Activated T-cell treated with anti-CD3 and anti-CD28 coated beads, Interleukin-2, amount 50 U/mL, for 4 hours (primary cell): ENCODE results near the gene MAD1L1. TPM values are rescaled to one million over a fixed set of nuclear protein-coding genes. Genes with fewer than 3 reads are reported as not detected.

ENCODE experiments used
- ATAC-seq, 2 donors: fragments of 200-7000 bp; cut with Tn5 transposase; one replicate each; pipeline ENCODE4 v1.10.0; 2021
- DNase-seq: peaks from one replicate; pipeline ENCODE4 v3.0.0-alpha.2; 2020
- H3K27me3 Mint-ChIP-seq: one replicate; pipeline ENCODE4 v1.8.0; 2021; ENCODE audit warnings: low read depth, mixed read lengths
- H3K36me3 Mint-ChIP-seq: one replicate; pipeline ENCODE4 v1.8.0; 2022; ENCODE audit warnings: mixed read lengths; ENCODE audit not compliant: insufficient read depth
- H3K4me1 Mint-ChIP-seq: one replicate; pipeline ENCODE4 v1.8.0; 2021; ENCODE audit warnings: low read depth, mixed read lengths
- H3K4me3 Mint-ChIP-seq: one replicate; pipeline ENCODE4 v1.8.0; 2021; ENCODE audit warnings: mild to moderate bottlenecking, moderate library complexity, mixed read lengths
- H3K9me3 Mint-ChIP-seq: one replicate; pipeline ENCODE4 v1.8.0; 2021; ENCODE audit warnings: mixed read lengths
- total RNA-seq, 3 donors: library from RNA; stranded (reverse); gene quantifications; one replicate each; pipeline ENCODE4 v1.2.1, GENCODE V29; 2021

Gene MAD1L1
- 10 to 100 TPM; 55.8 to 59.4 (median 57.9) TPM for total RNA-seq

DNA sequence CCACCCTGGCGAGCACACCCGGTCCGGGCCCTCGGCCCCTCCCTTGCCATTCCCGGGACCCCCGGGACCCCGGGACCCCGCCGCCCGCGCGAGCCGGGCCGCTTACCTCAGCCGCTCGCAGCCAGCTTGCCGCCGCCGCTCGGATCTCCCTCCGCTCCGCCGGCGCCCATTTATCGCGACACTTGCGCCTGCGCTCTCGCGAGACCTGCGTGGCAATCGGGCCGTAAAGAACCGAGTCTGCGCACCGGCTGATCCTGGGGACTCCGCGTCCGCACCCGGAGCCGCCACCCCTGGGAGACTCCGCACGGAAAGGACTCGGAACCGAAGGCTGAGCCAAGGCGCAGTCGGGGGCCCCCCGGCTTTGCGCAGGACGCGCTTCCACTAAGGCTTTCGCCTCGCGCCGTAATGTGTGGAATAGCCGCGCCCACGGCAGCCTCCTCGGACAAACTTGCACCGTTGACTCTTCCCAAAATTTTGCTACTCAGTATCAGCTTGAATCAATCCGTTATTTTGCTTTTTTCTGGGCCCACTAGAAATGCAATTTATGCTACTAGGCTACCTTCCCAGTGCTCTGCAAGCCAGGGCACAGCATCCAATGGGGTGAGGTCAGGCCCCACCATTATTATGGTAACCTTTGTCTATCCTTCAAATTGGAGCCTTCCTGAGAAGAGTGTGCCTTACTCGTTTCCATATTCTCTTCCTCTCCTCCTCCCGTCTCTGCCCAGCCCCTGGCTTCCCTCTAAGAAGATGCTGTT, at the start of gene MAD1L1:
MAD1L1 (minus strand) TSS at position 180 of the 755 bp plus-strand sequence. CDS start 2,812 bp downstream, outside the sequence.
- ATAC-seq (peak; percentile 94 to 95), DNase-seq (peak; percentile 86)
- no peaks in the 10 kb centered on the region for H3K27me3 Mint-ChIP-seq
- peaks cover 31% of the 10 kb centered on the region for H3K4me1 Mint-ChIP-seq
- peak within 1 kb of the TSS; percentile 90 for H3K4me3 Mint-ChIP-seq
- no peaks in the 10 kb centered on the region for H3K9me3 Mint-ChIP-seq
- H3K36me3 Mint-ChIP-seq = peaks cover 22% of the 10 kb centered on the region

GRCh38 chr7:2282185-2282751, 49.5 kb upstream of the MAD1L1 start:
- no peak overlapping the region for H3K4me3 Mint-ChIP-seq
- no peaks in the 10 kb centered on the region for H3K9me3 Mint-ChIP-seq
- no peaks in the 10 kb centered on the region for H3K27me3 Mint-ChIP-seq
- DNase-seq (no peak), ATAC-seq (no peak)
- peaks cover 2% of the 10 kb centered on the region for H3K4me1 Mint-ChIP-seq
- H3K36me3 Mint-ChIP-seq = no peaks in the 10 kb centered on the region

- Mint-ChIP-seq H3K36me3 (no peaks in the 10 kb centered on the region), H3K9me3 (no peaks in the 10 kb centered on the region), H3K27me3 (no peaks in the 10 kb centered on the region), H3K4me3 (no peak overlapping the region), H3K4me1 (peaks cover 2% of the 10 kb centered on the region)
- DNase-seq (no peak), ATAC-seq (no peak)
These were observed 48.8 kb upstream of the MAD1L1 start for GRCh38 chr7:2281541-2281940.

- Mint-ChIP-seq H3K4me1 (peaks cover 2% of the 10 kb centered on the region), H3K36me3 (no peaks in the 10 kb centered on the region), H3K27me3 (no peaks in the 10 kb centered on the region), H3K9me3 (no peaks in the 10 kb centered on the region), H3K4me3 (no peak overlapping the region)
- ATAC-seq (no peak), DNase-seq (no peak)
These were observed 47.7 kb upstream of the MAD1L1 start for GRCh38 chr7:2280424-2280823.

GRCh38 chr7:2279896-2280295, 47.2 kb upstream of the MAD1L1 start:
- Mint-ChIP-seq H3K9me3 (no peaks in the 10 kb centered on the region), H3K27me3 (no peaks in the 10 kb centered on the region), H3K36me3 (no peaks in the 10 kb centered on the region), H3K4me1 (peaks cover 2% of the 10 kb centered on the region), H3K4me3 (no peak overlapping the region)
- ATAC-seq = no peak
- no peak for DNase-seq

- no peaks in the 10 kb centered on the region for H3K27me3 Mint-ChIP-seq
- ATAC-seq (no peak), DNase-seq (no peak)
- H3K9me3 Mint-ChIP-seq = no peaks in the 10 kb centered on the region
- H3K4me3 Mint-ChIP-seq = no peak overlapping the region
- H3K36me3 Mint-ChIP-seq = peaks cover 3% of the 10 kb centered on the region
- H3K4me1 Mint-ChIP-seq = peaks cover 2% of the 10 kb centered on the region
These were observed 45.3 kb upstream of the MAD1L1 start for GRCh38 chr7:2278026-2278425.

DNA sequence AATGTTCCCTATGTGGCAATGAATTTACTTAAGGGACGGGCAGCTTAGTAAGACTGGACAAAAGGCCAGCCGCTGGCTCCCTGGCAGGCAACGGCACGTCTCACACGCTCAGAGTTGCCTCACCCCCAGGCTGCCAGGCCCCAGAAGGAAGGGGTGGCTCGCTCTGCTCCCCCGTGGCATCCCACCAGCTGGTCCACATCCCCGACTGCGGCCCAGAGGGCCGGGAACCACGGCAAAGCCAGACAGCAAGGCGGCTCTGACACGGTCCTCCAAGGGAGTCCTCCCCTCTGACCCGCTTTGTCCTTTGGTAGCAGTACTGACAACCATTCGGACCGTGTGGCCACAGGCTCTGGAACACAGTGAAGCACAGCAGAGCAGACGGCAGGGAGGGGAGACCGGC, 43.4 kb upstream of the MAD1L1 start:
- no peak for DNase-seq
- H3K9me3 Mint-ChIP-seq = no peaks in the 10 kb centered on the region
- no peaks in the 10 kb centered on the region for H3K4me1 Mint-ChIP-seq
- H3K36me3 Mint-ChIP-seq = peaks cover 8% of the 10 kb centered on the region
- no peaks in the 10 kb centered on the region for H3K27me3 Mint-ChIP-seq
- no peak overlapping the region for H3K4me3 Mint-ChIP-seq
- ATAC-seq = no peak

DNA sequence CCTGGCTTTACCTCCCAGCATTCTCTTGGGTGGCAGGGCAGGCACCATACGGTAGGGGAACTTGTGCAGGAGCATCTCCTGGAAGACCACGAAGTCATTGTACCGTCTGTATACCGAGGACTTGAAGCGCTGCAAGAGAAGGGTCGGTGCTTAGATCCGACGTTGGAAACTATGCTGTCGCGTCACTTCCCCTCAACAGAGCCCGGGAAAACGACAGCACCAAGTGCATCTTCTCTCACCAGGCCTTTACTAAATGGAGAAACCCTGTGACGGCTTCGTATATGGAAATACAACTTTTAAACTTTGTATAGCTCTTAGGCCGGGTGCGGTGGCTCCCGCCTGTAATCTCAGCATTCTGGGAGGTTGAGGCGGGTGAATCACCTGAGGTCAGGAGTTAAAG, 42.4 kb upstream of the MAD1L1 start:
- no peaks in the 10 kb centered on the region for H3K9me3 Mint-ChIP-seq

GRCh38 chr7:2274666-2275065, 41.9 kb upstream of the MAD1L1 start:
- Mint-ChIP-seq H3K36me3 (peaks cover 8% of the 10 kb centered on the region), H3K4me3 (no peak overlapping the region), H3K9me3 (no peaks in the 10 kb centered on the region), H3K4me1 (no peaks in the 10 kb centered on the region), H3K27me3 (no peaks in the 10 kb centered on the region)
- DNase-seq = no peak
- ATAC-seq = no peak

More for the DNA sequence above, 42.4 kb upstream of the MAD1L1 start:
- DNase-seq (no peak), ATAC-seq (no peak)
- peaks cover 8% of the 10 kb centered on the region for H3K36me3 Mint-ChIP-seq
- no peaks in the 10 kb centered on the region for H3K4me1 Mint-ChIP-seq
- H3K27me3 Mint-ChIP-seq = no peaks in the 10 kb centered on the region
- no peak overlapping the region for H3K4me3 Mint-ChIP-seq

GRCh38 chr7:2273866-2274265, 41.1 kb upstream of the MAD1L1 start:
- DNase-seq (no peak), ATAC-seq (no peak)
- Mint-ChIP-seq H3K9me3 (no peaks in the 10 kb centered on the region), H3K4me3 (no peak overlapping the region), H3K27me3 (no peaks in the 10 kb centered on the region), H3K4me1 (no peaks in the 10 kb centered on the region), H3K36me3 (peaks cover 11% of the 10 kb centered on the region)

DNA sequence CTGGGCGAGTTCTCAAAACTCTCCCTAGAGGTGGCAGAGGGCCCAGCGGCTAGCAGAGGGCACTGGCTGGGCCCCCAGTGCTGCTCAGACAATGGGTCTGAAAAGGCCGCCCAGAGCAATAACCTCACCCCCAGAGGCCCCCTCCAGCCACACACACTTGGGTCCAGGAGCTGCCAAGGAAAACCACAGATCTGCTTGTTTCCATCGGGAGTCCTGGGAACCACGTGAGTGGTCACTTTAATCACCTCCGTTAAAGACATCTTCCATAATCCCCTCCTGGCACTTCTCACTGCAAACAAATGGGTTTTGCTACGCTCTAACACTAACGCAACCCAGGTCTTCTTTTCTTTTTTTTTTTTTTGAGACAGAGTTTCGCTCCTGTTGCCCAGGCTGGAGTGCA, 39.3 kb upstream of the MAD1L1 start:
- H3K9me3 Mint-ChIP-seq = no peaks in the 10 kb centered on the region
- peaks cover 11% of the 10 kb centered on the region for H3K36me3 Mint-ChIP-seq
- no peak overlapping the region for H3K4me3 Mint-ChIP-seq
- DNase-seq = no peak
- no peak for ATAC-seq
- H3K27me3 Mint-ChIP-seq = no peaks in the 10 kb centered on the region
- H3K4me1 Mint-ChIP-seq = no peaks in the 10 kb centered on the region

- Mint-ChIP-seq H3K4me1 (no peaks in the 10 kb centered on the region), H3K27me3 (no peaks in the 10 kb centered on the region), H3K4me3 (no peak overlapping the region), H3K9me3 (no peaks in the 10 kb centered on the region), H3K36me3 (peaks cover 11% of the 10 kb centered on the region)
- no peak for ATAC-seq
- no peak for DNase-seq
These were observed 38.7 kb upstream of the MAD1L1 start for GRCh38 chr7:2271273-2272026.

DNA sequence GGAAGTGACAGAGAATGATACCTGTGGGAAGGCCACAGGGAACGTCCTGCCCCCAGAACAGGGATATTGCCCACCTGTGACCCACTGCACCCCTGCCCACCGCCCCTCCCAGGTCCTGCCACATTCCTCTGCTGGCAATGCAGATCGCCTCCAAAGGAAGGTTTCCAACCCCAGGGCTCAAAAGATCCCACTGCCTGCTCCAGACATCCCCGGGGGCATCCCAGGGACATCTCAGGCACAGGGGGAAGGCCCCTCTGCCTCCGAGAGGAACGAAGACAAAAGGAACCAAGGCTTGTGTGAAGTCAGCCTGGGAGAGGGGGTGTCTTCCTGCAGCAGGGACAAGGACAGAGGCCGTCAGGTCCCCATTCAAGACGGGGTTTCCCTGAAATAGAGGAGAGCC, 37.8 kb upstream of the MAD1L1 start:
- no peak overlapping the region for H3K4me3 Mint-ChIP-seq
- H3K27me3 Mint-ChIP-seq = no peaks in the 10 kb centered on the region
- ATAC-seq (no peak), DNase-seq (no peak)
- no peaks in the 10 kb centered on the region for H3K9me3 Mint-ChIP-seq
- H3K36me3 Mint-ChIP-seq = peaks cover 11% of the 10 kb centered on the region
- H3K4me1 Mint-ChIP-seq = no peaks in the 10 kb centered on the region

DNA sequence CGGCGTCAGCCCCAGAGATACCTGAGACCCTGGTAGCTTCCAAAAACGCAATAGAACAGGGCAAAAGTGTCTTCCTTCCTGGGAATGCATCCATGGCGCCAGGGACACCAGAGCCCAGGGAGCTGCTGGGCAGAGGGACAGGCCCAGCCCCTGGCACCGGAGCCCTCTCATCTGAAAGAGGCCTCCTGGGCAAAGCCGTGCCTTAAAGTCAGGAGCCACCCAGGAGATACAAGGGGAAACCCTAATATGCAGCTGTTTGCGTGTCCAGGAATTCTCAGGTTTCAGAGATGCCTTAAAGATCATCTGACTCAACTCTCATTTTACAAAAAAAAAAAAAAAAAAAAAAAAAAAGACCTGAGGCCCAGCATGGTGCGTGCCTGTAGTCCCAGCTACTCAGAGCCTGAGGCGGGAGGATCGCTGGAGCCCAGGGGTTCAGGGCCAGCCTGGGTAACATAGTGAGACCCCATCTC, 37.3 kb upstream of the MAD1L1 start:
- peaks cover 11% of the 10 kb centered on the region for H3K36me3 Mint-ChIP-seq
- no peaks in the 10 kb centered on the region for H3K4me1 Mint-ChIP-seq
- H3K4me3 Mint-ChIP-seq = no peak overlapping the region
- ATAC-seq (no peak), DNase-seq (no peak)
- H3K9me3 Mint-ChIP-seq = no peaks in the 10 kb centered on the region
- H3K27me3 Mint-ChIP-seq = no peaks in the 10 kb centered on the region
